Loucy (cell line): ENCODE data around the gene CNP.

ENCODE experiments used
- EZH2phosphoT487 ChIP-seq: fragments of 200-600 bp; IDR thresholded peaks from 2 replicates; pipeline ENCODE4 v1.6.1; 2018; ENCODE audit warnings: antibody characterized with exemption, mild to moderate bottlenecking, moderate library complexity, borderline replicate concordance
- TF ChIP-seq, protein P1 (sequence below): fragments of 200-600 bp; sonication (generic); conservative IDR thresholded peaks from 2 replicates; pipeline ENCODE4 v1.5.1; 2014; ENCODE audit warnings: mild to moderate bottlenecking, antibody characterized with exemption, low read length

DNA sequence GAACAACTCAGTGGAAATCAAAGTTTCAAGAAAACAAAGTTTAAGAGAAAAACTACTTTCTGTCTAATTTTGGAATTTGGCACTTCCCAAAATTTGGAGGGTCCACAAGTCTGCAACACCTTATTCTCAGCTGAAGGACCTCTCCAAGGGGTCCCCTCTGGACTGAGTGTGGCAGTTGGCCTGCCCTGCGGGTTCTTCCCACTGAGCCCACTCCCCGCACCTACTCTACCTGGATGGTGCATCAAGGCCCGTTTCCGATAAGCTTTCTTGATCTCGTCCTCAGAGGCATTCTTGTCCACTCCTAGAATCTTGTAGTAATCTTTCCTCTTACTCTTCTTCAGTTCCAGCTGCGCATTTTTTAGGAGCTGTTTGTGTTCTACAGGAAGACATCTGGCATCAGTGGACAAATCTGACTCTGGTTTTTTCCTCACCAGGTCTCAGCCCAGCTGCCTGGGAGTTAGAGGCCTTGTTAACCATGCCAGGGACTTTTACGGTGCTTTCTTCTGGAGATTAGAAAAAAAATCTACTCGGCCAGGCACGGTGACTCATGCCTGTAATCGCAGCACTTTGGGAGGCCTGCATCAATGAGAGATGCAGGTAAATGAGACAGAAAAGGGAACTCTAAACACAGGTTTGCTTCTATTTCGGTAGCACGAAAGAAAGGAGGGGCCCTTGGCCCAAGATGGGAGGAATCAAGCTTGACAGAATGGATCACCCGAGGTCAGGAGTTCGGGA lies 15.6 kb downstream of the CNP start:
- TF ChIP-seq, protein P1, sequence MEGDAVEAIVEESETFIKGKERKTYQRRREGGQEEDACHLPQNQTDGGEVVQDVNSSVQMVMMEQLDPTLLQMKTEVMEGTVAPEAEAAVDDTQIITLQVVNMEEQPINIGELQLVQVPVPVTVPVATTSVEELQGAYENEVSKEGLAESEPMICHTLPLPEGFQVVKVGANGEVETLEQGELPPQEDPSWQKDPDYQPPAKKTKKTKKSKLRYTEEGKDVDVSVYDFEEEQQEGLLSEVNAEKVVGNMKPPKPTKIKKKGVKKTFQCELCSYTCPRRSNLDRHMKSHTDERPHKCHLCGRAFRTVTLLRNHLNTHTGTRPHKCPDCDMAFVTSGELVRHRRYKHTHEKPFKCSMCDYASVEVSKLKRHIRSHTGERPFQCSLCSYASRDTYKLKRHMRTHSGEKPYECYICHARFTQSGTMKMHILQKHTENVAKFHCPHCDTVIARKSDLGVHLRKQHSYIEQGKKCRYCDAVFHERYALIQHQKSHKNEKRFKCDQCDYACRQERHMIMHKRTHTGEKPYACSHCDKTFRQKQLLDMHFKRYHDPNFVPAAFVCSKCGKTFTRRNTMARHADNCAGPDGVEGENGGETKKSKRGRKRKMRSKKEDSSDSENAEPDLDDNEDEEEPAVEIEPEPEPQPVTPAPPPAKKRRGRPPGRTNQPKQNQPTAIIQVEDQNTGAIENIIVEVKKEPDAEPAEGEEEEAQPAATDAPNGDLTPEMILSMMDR, result no peak
- TF ChIP-seq EZH2phosphoT487, result no peak
